Stimulated activated CD4-positive, alpha-beta T cell treated with anti-CD3 and anti-CD28 coated beads, Interleukin-15, amount 100 ng/mL, for 1 hour (primary cell): ENCODE results near the gene ARF1.

Source experiments
- DNase-seq, 2 donors: peaks; one replicate each; pipeline ENCODE4 v3.0.0-alpha.2; 2020; ENCODE audit warnings: low read depth in 1 of 2, low spot score in 1 of 2

Gene ARF1

GRCh38 chr1:228048659-228049298 lies 33.7 kb upstream of the ARF1 start:
- no peak for DNase-seq

- DNase-seq: no peak
Observed at GRCh38 chr1:228050571-228051231, 31.8 kb upstream of the ARF1 start.

GRCh38 chr1:228058172-228058948 lies 24.1 kb upstream of the ARF1 start:
- DNase-seq: no peak

GRCh38 chr1:228058949-228059633 lies 23.4 kb upstream of the ARF1 start:
- DNase-seq: no peak

- DNase-seq: peak; percentile 31 to 47
Observed at GRCh38 chr1:228059634-228060457, 22.7 kb upstream of the ARF1 start.

- DNase-seq: no peak
Observed at GRCh38 chr1:228060458-228061190, 21.9 kb upstream of the ARF1 start.

GRCh38 chr1:228061411-228062084 lies 21.0 kb upstream of the ARF1 start:
- DNase-seq: no peak

- no peak for DNase-seq
Observed at GRCh38 chr1:228062085-228062791, 20.3 kb upstream of the ARF1 start.

- no peak for DNase-seq
Observed at GRCh38 chr1:228062812-228063211, 19.7 kb upstream of the ARF1 start.

GRCh38 chr1:228063251-228064191 lies 19.0 kb upstream of the ARF1 start:
- DNase-seq: no peak

- no peak for DNase-seq
Observed at GRCh38 chr1:228064296-228064695, 18.2 kb upstream of the ARF1 start.

- DNase-seq: no peak
Observed at GRCh38 chr1:228064741-228065542, 17.6 kb upstream of the ARF1 start.

- no peak for DNase-seq
Observed at GRCh38 chr1:228065543-228066347, 16.8 kb upstream of the ARF1 start.

GRCh38 chr1:228066416-228066815 lies 16.1 kb upstream of the ARF1 start:
- DNase-seq: no peak

- DNase-seq: no peak
Observed at GRCh38 chr1:228066891-228067654, 15.4 kb upstream of the ARF1 start.
